A549 (cell line): ENCODE results near the gene PLPPR1. TPM values are rescaled to one million over a fixed set of nuclear protein-coding genes. Genes with fewer than 3 reads are reported as not detected.

ENCODE experiments used
- ATAC-seq, 2 experiments: fragments of 200-7000 bp in 1 of 2; fragments of >200 bp in 1 of 2; cut with Nextera tagmentation in 1 of 2; cut with Tn5 transposase in 1 of 2; 3 replicates each; pipeline versions ENCODE4 v1.8.0 to v1.9.1; 2018 to 2020; ENCODE audit warnings: mild to moderate bottlenecking in 1 of 2, moderate library complexity in 1 of 2
- CTCF ChIA-PET: fragments of 300-600 bp; sonication (Branson Sonifier 250); formaldehyde crosslinking; extraction: SDS; loops from one replicate; lab custom pipeline; 2021; ENCODE audit warnings: antibody characterized with exemption, inconsistent platforms; lab: Yijun Ruan, JAX
- POLR2A ChIA-PET: fragments of 350-600 bp; formaldehyde crosslinking; extraction: SDS; loops from one replicate; lab custom pipeline; 2021; ENCODE audit warnings: antibody characterized with exemption, inconsistent platforms; lab: Yijun Ruan, JAX
- DNase-seq, 2 experiments: peaks; one replicate each; pipeline versions ENCODE4 v3.0.0 to v3.0.0-alpha.2; 2011 to 2016; ENCODE audit warnings: low read depth in 1 of 2, low spot score in 1 of 2
- FAIRE-seq: peaks from 2 replicates; lab custom pipeline; 2011; peaks lifted over from hg19 to GRCh38; lab: Jason Lieb, UNC
- H3K27ac ChIP-seq, 2 experiments: fragments of >200 bp; sonication (Bioruptor Twin); formaldehyde crosslinking; 3 replicates each; pipeline ENCODE4 v1.5.1; 2016 to 2017
- H3K4me1 ChIP-seq: fragments of >200 bp; sonication (Bioruptor Twin); formaldehyde crosslinking; 3 replicates; pipeline ENCODE4 v1.6.1; 2016
- H3K4me2 ChIP-seq: fragments of >200 bp; sonication (Bioruptor Twin); formaldehyde crosslinking; 3 replicates; pipeline ENCODE4 v1.6.1; 2016
- H3K4me3 ChIP-seq: fragments of >200 bp; sonication (Bioruptor Twin); formaldehyde crosslinking; 3 replicates; pipeline ENCODE4 v1.5.1; 2016
- H3K9me3 ChIP-seq: fragments of >200 bp; sonication (Bioruptor Twin); formaldehyde crosslinking; 3 replicates; pipeline ENCODE4 v1.6.1; 2016
- ATOH8 ChIP-seq: fragments of 250-450 bp; sonication (Bioruptor Pico); IDR thresholded peaks from 2 replicates; pipeline ENCODE4 v1.5.0; 2020; ENCODE audit warnings: low read depth, mild to moderate bottlenecking, moderate library complexity
- CBX2 ChIP-seq: fragments of 200-600 bp; sonication (generic); IDR thresholded peaks from 2 replicates; pipeline ENCODE4 v1.6.1; 2016; ENCODE audit warnings: low read depth, mild to moderate bottlenecking, borderline replicate concordance
- CHD2 ChIP-seq: fragments of 150-350 bp; IDR thresholded peaks from 2 replicates; pipeline ENCODE4 v1.6.1; 2014; ENCODE audit warnings: low read length; ENCODE audit not compliant: partially characterized antibody
- EHF ChIP-seq: fragments of 250-450 bp; sonication (Bioruptor Pico); IDR thresholded peaks from 2 replicates; pipeline ENCODE4 v1.5.0; 2020; ENCODE audit warnings: mild to moderate bottlenecking
- ELK1 ChIP-seq: fragments of 150-350 bp; IDR thresholded peaks from 2 replicates; pipeline ENCODE4 v1.6.1; 2014; ENCODE audit warnings: low read depth, mild to moderate bottlenecking, low read length
- ESRRA ChIP-seq: fragments of 150-350 bp; IDR thresholded peaks from 2 replicates; pipeline ENCODE4 v1.6.1; 2014; ENCODE audit warnings: mild to moderate bottlenecking, low read length, borderline replicate concordance
- FOSL2 ChIP-seq, 2 experiments: fragments of 450-650 bp in 1 of 2; fragments of >200 bp in 1 of 2; sonication (Bioruptor Twin) in 1 of 2; formaldehyde crosslinking; IDR thresholded peaks; 2 replicates each; pipeline versions ENCODE4 v1.5.0 to v1.6.1; 2016 to 2020; ENCODE audit warnings: mild to moderate bottlenecking in 1 of 2, moderate library complexity in 1 of 2
- GATA3 ChIP-seq: IDR thresholded peaks from 2 replicates; pipeline ENCODE4 v1.6.1; 2012; ENCODE audit warnings: borderline replicate concordance
- HOXB13 ChIP-seq: fragments of 250-450 bp; sonication (Bioruptor Pico); IDR thresholded peaks from 2 replicates; pipeline ENCODE4 v1.5.0; 2020; ENCODE audit warnings: low read depth, mild to moderate bottlenecking, moderate library complexity
- JUNB ChIP-seq: fragments of >200 bp; sonication (Bioruptor Twin); formaldehyde crosslinking; IDR thresholded peaks from 2 replicates; pipeline ENCODE4 v1.6.1; 2016
- KDM1A ChIP-seq: fragments of 200-600 bp; sonication (generic); IDR thresholded peaks from 2 replicates; pipeline ENCODE4 v1.6.1; 2016; ENCODE audit warnings: low read depth, mild to moderate bottlenecking
- MAFK ChIP-seq: fragments of 450-650 bp; IDR thresholded peaks from 2 replicates; pipeline ENCODE4 v1.6.1; 2014; ENCODE audit not compliant: partially characterized antibody
- NFE2L2 ChIP-seq: fragments of 150-350 bp; conservative IDR thresholded peaks from 2 replicates; pipeline ENCODE4 v1.6.1; 2014; ENCODE audit warnings: low read length
- RARB ChIP-seq: fragments of 250-450 bp; sonication (Bioruptor Pico); IDR thresholded peaks from 2 replicates; pipeline ENCODE4 v1.8.0; 2021; ENCODE audit warnings: mild to moderate bottlenecking, moderate library complexity
- RCOR1 ChIP-seq: fragments of 150-350 bp; IDR thresholded peaks from 2 replicates; pipeline ENCODE4 v1.6.1; 2014; ENCODE audit warnings: antibody characterized with exemption, low read length, low read depth
- REST ChIP-seq: fragments of 200-600 bp; sonication (generic); IDR thresholded peaks from 2 replicates; pipeline ENCODE4 v1.6.1; 2016; ENCODE audit warnings: antibody characterized with exemption, mild to moderate bottlenecking, moderate library complexity
- RFX5 ChIP-seq: fragments of 450-650 bp; IDR thresholded peaks from 2 replicates; pipeline ENCODE4 v1.7.1; 2014; ENCODE audit warnings: antibody characterized with exemption, mild to moderate bottlenecking, moderate library complexity
- TFCP2L1 ChIP-seq: fragments of 250-450 bp; sonication (Bioruptor Pico); IDR thresholded peaks from 2 replicates; pipeline ENCODE4 v1.5.0; 2021; ENCODE audit warnings: mild to moderate bottlenecking
- ZFP36 ChIP-seq: fragments of 450-650 bp; IDR thresholded peaks from 2 replicates; pipeline ENCODE4 v1.6.1; 2014; ENCODE audit warnings: borderline replicate concordance; ENCODE audit not compliant: partially characterized antibody
- ZSCAN20 ChIP-seq: fragments of 250-450 bp; sonication (Bioruptor Pico); IDR thresholded peaks from 2 replicates; pipeline ENCODE4 v1.8.0; 2022; ENCODE audit warnings: mild to moderate bottlenecking, moderate library complexity
- WGBS: methylation state at CpG from one replicate; pipeline ENCODE4 v1.1.6; 2017; ENCODE audit errors: missing lambda C conversion rate; 5-methylcytosine and 5-hydroxymethylcytosine counted together
- polyA plus RNA-seq, 4 experiments: library from polyadenylated mRNA; depleted of rRNA in 3 of 4; stranded (reverse); fragments of >200 nt; fragmentation: RNase III in 1 of 4; extraction: RNeasy Plus Mini Kit Qiagen cat#74134 plus additional on column Dnase treatment in 1 of 4; gene quantifications; 2 replicates in 3 of 4; 3 replicates in 1 of 4; pipeline ENCODE4 v1.2.3, GENCODE V29; 2011 to 2017

PLPPR1 gene
- polyA plus RNA-seq, 2 of the 4 experiments (the other 2 are of a cell fraction): 0.06 to 1.2 TPM

- H3K4me3 ChIP-seq: no peak overlapping the region
- H3K27ac ChIP-seq: no peak overlapping the region
- no peaks in the 10 kb centered on the region for H3K9me3 ChIP-seq
- ATAC-seq: peak in 1 of 2 experiments; percentile 24; a peak in 1 of 6 replicates
- H3K4me2 ChIP-seq: peak overlapping the region; percentile 23; the same call in 2 of the 3 replicates
- 0 out of 3 replicates have a peak, but pooled peaks cover 5% of the 10 kb centered on the region for H3K4me1 ChIP-seq
- peak in 1 of 2 experiments; percentile 3 for DNase-seq
- POLR2A ChIA-PET: no interaction called here
- TF ChIP-seq REST (no peak), FOSL2 (IDR thresholded peaks at IDR 0.05) (no peak), FOSL2 (CRISPR knock-in tag; IDR thresholded peaks at IDR 0.05) (no peak), JUNB (no peak), ZSCAN20 (CRISPR knock-in tag) (no peak), ATOH8 (no peak)
- no peak for FAIRE-seq
- WGBS: 26% methylated on average over 2 of the region's 2 CpGs
- CTCF ChIA-PET: no interaction called here
These were observed 241.8 kb downstream of the PLPPR1 start for GRCh38 chr9:101270302-101270701.

GRCh38 chr9:101271102-101271501 is 242.6 kb downstream of the PLPPR1 start:
- Histone ChIP-seq H3K4me3 (no peak overlapping the region), H3K4me1 (0 out of 3 replicates have a peak, but pooled peaks cover 5% of the 10 kb centered on the region), H3K9me3 (no peaks in the 10 kb centered on the region), H3K27ac (no peak overlapping the region), H3K4me2 (no peak overlapping the region)
- POLR2A ChIA-PET: no interaction called here
- 63% methylated on average over 3 of the region's 3 CpGs for WGBS
- CTCF ChIA-PET: no interaction called here
- DNase-seq (no peak), FAIRE-seq (no peak), ATAC-seq (no peak)
- TF ChIP-seq CBX2 (no peak), RARB (no peak), EHF (no peak), ZFP36 (no peak), HOXB13 (no peak), RCOR1 (no peak), ZSCAN20 (CRISPR knock-in tag) (no peak), KDM1A (no peak), TFCP2L1 (CRISPR knock-in tag) (no peak), ESRRA (no peak), RFX5 (no peak), CHD2 (no peak), NFE2L2 (no peak), ELK1 (no peak), GATA3 (no peak), MAFK (no peak)
